ENCODE results near the gene TTC28.

Gene TTC28

DNA sequence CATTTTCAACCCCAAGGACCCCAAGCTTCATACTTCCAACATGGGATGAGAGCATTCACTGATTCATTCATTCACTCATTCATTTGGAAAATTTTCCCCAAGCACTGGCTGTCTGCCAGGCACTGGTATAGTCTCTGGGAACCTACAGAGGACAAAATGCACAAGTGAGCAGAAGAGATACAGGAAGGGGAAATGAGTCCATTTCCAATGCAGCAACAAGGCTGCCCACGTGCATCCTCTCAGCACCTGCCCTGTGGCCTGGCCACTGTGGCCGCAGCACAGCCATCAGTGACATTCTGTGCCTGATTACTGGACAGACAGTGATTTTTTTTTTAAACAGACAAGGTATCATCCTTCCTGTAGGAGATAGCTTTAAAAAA is 664.6 kb downstream of the TTC28 start:
- DNase-seq, result no peak

DNA sequence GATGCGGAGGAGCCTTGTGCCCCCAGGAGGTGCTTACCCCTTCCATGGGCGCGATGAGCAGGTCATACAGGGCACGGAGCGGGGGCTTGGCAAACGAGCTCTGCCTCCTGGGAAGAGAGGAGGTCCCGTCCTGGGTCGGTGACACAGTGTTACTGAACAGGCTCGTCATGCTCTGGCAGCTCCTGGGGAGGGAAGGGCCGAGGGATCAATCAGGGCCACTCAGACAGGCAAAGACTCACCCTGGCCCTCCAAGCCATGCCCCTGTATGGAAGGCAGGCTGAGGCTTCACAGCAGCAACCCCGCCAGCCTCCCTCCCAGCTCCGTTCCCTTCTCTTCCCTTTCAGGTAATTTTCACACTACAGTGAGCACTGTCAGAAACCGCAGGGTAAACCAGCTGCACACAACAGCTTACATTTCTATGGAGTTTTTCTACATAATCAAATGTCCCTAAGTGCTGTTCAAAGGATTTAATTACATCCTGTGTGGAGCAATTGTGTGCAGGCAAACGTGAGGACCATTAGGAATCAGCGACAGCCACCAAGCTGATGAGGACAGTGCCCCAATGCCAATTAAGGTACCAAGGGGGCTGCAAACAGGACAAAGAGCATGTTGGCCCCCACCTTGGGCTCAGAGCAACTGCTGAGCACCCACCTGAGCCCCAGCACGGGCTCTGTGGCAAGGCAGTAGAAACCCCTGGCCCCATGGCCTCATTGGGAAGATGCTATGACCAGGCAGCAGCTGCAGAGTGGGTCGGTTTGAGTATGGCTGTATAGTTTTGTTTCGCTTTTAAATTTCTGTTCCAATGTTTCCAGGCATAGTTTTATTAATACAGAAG is 665.2 kb downstream of the TTC28 start:
- DNase-seq, result no peak

DNA sequence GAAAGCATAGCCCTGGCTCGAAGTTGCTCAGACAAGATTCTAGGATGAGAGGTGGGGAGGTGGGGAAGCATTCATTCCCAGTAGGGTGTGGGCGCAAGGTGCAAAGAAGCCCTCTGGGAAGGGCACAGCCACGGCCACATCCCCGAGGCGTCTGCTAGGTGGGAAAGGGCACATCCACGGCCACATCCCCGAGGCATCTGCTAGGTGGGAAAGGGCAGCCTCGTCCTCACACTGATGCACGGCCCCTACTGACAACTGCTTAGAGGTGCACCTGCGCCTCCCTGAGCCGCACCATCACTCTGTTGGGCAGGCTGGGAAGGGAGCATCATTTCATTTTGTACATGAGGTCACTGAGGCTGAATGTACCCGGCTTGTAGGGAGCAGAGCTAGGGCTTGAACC is 666.0 kb downstream of the TTC28 start:
- DNase-seq, result no peak

DNA sequence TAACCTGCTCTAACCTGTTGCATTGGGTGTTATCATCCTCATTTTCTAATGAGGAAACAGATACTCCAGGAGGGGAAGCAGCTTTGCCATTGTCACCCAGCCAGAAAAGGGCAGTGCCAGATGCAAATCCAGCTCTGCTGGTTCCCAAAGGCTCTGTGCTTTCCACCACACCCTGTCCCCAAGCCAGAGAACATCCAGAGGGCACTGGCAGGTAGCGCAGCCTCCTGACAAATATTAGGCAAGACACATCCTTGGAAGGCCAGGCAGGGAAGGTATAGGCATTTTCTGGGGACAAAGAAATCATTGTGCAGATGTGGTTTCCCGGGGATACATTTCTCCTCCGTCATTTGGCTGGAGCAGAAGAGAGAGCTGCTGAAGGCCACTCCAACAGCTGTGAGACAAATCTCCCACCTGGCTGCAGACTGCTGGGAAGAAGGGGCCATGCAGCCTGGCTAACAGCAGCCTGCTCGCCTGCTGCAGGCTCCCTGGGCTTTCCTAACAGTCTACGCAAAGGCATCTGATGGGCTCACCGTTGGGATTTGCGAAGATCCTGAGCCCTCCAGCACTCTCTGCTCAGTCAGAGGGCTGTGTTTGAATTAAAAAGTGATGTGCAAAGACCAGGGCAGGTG is 666.7 kb downstream of the TTC28 start:
- DNase-seq, result no peak

DNA sequence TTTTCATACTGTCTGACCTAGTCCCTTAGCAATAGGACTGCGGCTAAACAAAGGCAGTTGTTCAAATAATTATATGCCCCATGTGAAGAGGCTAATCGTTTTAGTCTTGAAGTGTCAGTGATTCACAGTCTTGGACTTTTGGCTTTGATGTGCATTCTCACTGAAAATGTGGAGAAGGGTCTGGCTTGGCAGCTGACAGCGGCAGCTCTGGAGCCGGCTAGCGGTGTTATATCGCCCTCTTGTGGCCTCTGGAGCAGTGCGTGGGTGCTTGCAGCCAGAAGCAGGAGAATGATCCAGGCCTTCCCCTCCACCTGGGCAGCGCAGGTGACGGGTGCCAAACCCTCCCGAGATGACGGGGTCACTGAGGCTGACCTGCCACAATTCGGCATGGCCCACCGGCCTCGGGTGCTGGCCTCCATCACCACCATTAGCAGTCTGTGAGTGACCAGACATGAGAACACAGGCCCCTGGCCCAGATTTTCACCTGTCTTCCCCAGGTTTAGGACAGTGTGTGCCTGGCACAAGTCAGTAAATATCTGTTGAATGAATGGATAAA is 670.3 kb downstream of the TTC28 start:
- peak; percentile 31 to 87 for DNase-seq

DNA sequence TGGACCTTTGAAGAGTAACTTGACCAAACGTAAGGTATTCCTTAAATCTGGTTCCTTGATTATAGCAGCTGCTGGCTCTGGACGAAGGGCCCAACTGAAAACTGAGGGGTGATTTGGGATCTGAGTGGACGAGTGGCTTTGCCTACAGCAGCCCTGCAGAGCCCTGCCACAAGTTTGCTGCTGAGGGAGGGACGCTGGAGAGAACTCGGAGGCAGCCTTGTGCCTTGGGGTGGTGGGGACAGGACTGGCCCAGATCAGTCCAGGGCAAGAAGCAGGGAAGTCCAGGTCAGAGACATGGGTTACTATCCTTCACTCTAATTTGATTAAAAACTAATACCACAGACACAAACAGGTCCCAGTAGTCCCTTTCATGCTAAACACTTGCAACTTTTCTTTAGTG is 671.0 kb downstream of the TTC28 start:
- no peak for DNase-seq

DNA sequence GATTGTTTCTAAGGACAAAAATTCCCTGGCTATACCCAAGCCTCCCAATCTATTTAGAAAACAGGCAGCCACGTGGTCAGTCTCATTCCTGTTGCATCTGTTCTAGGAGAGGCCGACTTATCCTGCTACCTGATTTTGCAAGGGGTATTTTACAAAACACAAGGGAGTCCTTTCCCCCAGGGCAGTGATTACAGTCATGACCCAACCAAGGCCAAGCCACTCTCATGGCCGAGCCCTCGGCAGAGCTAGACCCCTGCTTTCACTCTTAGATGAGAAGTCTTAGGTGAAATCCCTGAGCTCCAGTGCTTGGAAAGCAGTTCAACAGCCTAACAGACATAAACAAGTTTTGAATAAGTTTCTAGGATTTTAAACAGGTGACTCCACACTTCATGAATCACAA is 671.6 kb downstream of the TTC28 start:
- DNase-seq, result no peak

DNA sequence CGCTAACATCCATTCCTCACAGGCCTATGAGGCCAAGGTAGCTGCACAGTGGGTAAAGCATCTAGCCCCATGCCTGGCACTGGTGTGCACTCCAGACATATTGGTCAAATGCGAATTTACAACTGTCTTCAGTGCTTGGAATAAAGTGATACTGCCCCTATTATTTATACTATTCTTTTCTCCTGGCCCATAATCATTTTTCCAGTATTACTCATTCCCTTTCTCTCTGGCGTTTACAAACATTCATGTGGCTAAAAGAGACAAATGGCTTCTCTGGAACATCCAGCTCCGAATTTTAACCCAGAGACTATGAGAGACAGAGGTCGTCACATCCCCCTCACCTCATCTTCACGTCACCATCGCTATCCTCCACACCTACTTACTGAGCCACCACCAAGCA is 673.4 kb downstream of the TTC28 start:
- DNase-seq, result no peak

DNA sequence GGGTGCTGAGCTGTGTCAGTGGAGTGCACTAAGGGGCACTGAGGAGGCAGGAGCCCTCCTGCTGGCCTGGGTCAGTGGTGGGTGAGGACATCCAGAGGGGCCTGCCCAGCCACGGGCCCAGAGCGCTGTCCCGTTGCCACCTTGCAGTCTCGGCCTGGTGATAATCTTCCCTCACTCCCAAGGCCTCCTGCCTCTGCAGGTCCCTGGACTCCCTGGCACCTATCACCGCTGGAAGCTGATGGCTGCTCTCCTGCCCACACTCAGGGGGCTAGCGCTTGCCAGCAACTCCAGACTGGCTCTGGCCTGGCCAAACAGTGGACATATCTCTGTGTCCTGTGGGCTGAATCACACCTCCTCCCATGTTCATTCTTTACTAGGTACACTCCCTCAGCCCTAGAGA is 674.1 kb downstream of the TTC28 start:
- DNase-seq, result no peak

DNA sequence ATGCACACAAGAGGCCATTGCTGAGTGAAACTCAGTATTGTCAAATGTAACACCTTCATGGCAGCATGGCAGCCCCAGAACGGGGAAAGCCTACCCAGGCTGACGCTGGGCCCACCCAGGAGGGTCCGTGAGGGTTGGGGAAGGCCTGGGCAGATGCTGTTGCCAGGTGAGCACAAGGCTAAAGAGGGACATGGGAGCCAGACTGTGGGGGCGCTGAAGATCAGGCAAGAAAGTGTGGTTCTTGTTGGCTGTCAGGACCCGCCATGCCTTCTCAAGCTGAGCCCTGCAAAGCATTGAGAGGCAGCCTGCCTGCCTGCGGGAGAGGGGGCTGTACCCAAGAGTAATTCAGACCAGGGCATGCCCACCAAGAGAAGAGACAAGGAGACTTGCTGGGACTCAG is 675.6 kb downstream of the TTC28 start:
- no peak for DNase-seq

DNA sequence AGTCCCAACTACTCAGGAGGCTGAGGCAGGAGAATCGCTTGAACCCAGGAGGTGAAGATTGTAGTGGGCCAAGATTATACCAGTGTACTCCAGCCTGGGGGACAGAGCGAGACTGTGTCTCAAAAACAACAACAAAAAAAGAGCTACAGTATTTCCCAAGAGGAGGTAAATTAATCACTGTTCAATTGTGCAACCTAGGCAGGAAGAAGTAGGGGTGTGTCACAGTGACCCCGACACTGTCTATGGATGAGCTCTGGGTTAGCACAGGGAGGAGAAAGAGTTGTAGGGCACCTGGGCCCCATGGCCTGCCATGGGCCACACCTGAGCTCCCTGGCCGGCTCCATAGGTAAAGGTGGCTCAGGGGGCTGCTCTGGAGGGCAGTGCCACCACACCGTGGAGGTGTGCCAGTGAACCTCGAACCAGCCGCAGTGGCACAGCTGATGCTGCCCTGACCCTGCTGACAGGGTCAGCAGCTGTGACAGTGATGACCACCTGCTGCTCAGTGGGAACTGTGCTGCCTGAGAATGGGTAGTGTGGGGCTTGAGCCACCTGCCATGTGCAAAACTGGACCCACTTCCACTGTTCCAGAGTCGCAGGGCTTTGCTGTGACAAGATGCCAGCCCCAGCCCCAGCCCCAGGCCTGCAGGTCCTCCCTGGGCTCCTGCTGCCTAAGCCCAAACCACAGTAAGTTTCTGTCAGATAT is 676.6 kb downstream of the TTC28 start:
- DNase-seq, result peak; percentile 11 to 16

DNA sequence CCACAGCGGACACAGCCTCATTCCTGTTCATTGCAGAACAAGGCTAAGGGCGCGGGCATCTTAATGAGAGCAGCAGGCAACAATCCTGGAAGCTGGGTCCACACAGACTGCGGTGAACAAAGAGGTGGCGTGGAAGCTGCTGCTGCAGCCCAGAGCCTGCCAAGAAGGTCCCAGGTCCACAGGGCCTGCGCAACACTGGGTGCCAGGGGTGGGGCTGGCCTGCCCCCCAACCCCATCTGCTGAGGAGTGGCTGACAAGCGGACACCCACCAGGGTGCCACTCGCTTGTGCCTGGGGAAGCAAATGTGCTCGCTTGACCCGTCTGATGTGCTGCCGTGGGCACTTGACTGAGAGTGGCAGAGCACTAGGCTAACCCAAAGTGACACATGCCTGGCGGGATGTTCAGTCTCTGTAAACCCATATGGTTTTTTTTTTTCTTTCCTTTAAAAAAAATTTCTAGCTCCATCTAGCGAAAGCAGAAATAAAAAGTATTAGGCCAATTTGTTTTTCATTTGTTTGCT is 677.4 kb downstream of the TTC28 start:
- DNase-seq, result no peak

DNA sequence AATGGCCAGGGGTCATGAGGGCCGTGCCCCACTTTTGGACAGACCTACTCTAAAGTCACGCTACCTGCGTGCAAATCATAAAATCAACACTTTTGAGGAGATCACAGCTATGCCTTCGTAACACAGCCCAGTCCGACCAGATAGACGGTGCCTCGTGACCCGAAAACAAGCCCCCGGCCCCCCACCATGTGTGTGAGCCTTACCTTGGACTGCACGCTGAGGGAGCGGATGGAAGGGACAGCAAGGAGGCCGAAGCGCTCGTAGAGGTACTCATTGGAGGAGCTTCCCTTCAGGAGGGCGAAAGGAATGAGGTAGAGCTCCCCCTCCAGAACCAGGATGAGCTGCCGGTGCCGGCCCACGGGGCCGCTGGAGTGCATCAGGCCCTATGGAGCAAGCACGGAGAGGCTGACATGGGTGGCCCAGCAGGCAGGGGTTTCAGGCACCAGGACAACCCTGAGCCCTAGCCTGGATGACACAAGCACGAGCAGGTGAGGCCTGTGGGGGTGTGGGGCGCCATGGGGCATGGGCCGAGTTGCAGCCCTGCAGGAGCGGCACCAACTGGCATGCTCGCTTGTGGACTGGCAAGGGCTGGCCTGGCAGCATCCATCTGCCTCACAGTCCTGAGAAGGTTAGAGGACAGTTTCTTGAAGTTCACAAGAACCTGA is 678.3 kb downstream of the TTC28 start:
- DNase-seq, result no peak

DNA sequence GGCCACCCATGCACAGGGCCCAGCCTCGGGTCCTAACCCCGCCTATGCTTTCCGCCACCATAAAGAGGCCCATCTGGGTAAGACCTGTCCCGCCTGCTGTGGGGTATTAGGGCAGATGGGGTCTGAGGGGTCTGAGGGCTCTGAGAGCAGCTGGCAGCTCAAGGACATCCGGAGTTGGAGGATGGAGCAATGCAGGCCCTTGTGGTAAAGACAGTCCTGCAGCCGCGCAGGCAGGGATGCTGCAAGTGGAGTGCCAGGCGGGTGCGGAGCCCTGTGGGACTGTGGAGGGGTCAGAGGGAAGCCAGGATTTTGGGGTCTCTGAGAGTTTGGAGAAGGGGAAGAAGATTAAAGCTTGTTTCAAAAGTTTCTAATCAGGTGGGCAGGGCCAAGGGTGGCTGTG is 679.3 kb downstream of the TTC28 start:
- DNase-seq, result no peak

DNA sequence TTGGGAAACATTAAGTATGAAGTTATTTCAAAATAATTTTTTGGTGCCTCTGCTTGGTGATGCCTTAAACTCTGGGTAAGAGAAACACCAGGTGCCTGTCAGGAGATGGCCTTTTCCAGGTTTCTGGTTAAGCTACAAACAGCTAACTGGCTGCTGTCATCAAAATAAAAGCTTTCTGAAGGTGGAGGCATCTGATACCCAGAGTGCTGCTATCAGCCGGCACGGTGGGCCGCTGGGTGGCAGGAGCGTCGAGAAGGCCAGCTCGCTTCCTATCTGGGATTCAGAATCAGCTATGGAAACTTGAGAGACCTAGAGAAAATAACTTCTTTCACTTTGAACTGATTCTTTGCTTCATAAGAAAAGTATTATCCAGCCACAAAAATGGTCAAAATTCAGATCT is 679.8 kb downstream of the TTC28 start:
- no peak for DNase-seq

DNA sequence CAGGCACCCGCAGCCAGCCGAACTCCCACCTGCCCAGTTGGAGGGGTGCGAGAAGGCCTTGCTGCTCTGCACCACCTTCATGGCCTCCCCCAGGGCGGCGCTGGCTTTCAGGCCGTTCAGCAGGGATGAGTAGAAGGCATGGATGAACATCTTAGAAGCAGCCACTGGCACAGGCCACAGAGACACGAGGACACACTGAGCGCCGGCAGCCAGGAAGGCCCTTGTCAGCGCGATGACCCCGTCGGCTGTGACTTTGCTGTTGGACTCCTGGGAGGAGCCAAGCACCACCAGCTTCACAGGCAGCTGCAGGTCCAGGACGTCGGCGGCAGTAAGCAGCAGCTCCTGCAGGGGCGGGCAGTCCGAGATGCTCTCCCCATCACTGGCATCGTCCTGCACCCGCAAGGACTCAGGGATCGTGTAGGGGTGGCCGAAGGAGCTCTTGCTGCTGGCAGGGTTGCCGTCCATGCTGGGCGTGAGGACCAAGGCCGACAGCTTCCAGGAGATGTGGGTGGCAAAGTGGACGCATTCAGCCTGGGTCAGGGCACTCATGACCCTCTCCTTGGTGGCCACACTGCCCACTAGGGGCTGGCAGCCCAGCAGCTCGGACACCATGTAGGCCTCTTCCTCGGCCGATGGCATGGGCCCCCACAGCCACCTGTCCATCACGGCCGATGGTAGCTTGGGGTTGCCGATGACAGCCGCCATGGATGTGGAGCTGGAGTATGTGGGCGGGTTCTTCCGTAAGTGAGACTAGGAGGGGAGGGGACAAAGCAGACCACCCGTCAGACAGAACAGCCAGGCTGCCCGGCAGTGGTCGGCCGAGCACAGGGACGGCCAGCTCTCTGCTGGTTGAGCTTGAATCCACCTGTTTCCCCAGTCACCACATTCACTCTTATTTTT is 680.9 kb downstream of the TTC28 start:
- DNase-seq, result no peak

DNA sequence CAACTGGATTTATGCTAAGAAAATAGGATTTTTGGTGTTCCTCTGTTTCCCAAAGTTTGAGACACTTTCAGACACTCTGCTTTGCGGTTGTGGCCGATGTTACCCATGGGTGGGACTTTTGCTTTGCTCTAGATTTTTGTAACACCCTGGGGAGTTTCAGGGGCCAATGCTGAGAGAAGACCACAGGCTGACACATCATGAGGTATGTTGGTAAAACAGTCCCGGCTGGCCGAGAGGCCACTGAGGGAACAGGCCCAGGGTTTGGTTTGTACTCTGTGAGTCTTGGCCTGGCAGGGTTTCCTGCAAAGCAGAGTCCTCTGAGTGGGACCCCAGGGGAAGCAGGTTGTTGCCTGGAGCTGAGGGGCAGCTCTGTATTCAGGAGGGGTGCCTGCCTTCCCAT is 682.1 kb downstream of the TTC28 start:
- no peak for DNase-seq

DNA sequence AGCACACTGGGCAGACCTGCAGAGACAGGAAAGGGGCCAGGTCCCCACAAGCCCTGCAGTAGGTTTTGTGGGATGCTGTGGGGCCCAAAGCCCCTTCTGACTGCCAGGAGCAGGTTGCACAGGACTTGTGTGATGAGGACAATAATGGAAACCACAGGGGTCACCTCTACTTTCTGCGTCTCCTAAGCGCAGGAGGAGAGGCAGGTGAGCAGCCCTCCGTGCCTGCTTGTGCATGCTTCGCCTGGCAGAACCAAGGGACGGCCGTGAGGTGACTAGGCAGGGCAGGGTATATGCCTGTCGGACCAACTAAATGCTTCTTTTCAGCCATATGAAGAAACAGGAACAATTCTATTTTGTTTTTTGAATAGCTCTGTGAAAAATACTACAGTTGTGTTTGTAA is 682.7 kb downstream of the TTC28 start:
- no peak for DNase-seq

DNA sequence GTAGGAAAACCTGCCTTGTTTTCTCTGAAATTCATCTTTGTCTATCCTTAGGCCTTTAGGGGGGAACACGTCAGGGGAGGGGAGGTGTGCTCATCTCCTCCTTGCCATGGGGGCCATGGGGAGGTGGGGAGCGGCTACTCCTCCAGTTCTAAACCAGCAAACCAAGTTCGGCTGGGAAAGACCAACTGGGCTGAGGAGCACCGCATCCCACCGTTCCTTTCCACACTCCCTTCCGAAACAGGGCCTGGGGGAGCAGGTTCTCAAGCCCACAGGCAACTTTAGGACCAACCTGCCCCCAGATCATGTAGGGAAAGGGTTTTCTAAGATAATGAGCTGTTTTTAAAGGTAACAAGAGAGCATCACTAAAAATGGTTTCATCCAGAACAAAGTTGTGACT is 683.1 kb downstream of the TTC28 start:
- no peak for DNase-seq

DNA sequence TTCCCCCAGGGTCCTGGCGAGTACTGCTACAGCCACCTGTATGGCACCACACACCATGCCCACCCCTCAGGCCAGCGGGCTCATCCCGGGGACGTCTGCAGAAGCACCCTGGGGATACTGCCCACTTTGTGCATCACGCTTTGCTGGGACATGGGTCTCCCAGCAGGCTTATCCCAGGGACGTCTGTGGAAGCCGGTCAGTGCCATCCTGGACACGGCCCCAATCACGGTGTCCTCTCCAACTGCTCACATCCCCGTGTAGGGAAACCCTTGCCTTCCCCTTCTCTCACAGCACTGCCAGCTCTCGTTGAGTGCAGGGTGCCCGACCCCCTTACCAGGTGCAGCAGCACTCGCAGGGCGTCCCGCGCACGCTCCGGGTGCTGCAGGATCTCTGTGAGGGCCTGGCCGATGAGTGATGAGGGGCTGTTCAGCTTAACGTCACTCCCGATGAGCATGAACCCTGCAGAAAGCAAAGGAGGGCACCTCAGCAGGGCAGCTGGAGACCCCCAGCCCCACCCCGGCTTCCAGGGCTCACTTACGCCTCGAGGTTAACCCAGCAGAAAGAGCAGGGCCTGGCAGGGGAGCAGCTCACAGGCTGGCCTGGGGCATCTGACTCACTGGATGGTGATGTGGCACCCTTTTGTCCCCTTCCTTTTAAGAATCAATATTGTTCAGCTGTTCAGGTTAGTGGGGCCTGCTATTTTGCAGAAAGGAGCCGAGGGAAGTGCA is 683.7 kb downstream of the TTC28 start:
- no peak for DNase-seq

Data from inflammatory macrophage treated with lipopolysaccharide for 1 hour (primary cell).